Stimulated activated naive B cell treated with anti-CD40 and anti-IgM and Interleukin-4, amounts not matched to agents 10 μg/mL and 1 μg/mL and 100 μg/mL, for 72 hours (primary cell): ENCODE data around the gene CDC26.
A peak's percentile ranks its signal among the peaks of the same experiment; 100 is the strongest.
"Not testable (repeated sequence)": the region's sequence is repeated elsewhere in the genome, so short reads cannot be mapped to it uniquely, and the experiment has no call there.

Experiments used
- ATAC-seq, 2 donors: fragments of 150-1000 bp; cut with Tn5 transposase; replicated peaks; 2 replicates each; pipeline ENCODE4 v1.10.0; 2021; ENCODE audit warnings: moderate library complexity in 1 of 2
- DNase-seq: peaks from one replicate; pipeline ENCODE4 v3.0.0; 2021
- H3K27ac Mint-ChIP-seq: one replicate; pipeline ENCODE4 v1.8.0; 2022; ENCODE audit warnings: mild to moderate bottlenecking, mixed read lengths
- H3K27me3 Mint-ChIP-seq, 2 donors: one replicate each; pipeline ENCODE4 v1.8.0; 2022; ENCODE audit warnings: mixed read lengths in 2 of 2
- H3K36me3 Mint-ChIP-seq, 2 donors: one replicate each; pipeline ENCODE4 v1.8.0; 2022; ENCODE audit warnings: mixed read lengths in 2 of 2, mild to moderate bottlenecking in 1 of 2
- H3K4me1 Mint-ChIP-seq, 2 donors: one replicate each; pipeline ENCODE4 v1.8.0; 2022; ENCODE audit warnings: mixed read lengths in 2 of 2, mild to moderate bottlenecking in 1 of 2
- H3K4me3 Mint-ChIP-seq, 2 donors: one replicate each; pipeline ENCODE4 v1.8.0; 2022; ENCODE audit warnings: mild to moderate bottlenecking in 2 of 2, mixed read lengths in 2 of 2, moderate library complexity in 1 of 2
- H3K9me3 Mint-ChIP-seq, 2 donors: one replicate each; pipeline ENCODE4 v1.8.0; 2022; ENCODE audit warnings: mixed read lengths in 2 of 2, mild to moderate bottlenecking in 1 of 2

CDC26 gene

DNA sequence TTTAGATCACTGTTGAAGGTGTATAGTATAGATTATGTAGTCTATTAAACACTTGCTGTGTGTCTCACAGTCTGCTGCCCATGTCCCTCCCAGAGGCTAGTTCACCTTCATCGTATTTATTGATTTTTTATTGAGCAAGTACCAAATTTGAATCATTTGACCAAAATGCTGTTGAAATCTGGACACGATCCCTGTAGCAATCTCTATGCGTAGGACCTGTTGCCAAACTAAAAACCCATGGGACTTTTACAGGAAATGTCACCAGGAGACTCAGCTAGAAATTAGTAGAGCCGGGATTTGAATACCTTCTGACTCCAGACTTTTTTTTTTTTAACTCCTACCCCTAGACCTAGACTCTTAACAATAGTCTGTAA lies 36.5 kb downstream of the CDC26 start:
- DNase-seq: no peak
- no peak overlapping the region for H3K27ac Mint-ChIP-seq
- H3K27me3 Mint-ChIP-seq: no peaks in the 10 kb centered on the region
- no peak for ATAC-seq
- H3K36me3 Mint-ChIP-seq: peaks cover 10 to 11% of the 10 kb centered on the region in 2 donors
- no peak overlapping the region for H3K4me3 Mint-ChIP-seq
- H3K4me1 Mint-ChIP-seq: peaks cover 8 to 26% of the 10 kb centered on the region in 2 donors
- no peaks in the 10 kb centered on the region for H3K9me3 Mint-ChIP-seq

DNA sequence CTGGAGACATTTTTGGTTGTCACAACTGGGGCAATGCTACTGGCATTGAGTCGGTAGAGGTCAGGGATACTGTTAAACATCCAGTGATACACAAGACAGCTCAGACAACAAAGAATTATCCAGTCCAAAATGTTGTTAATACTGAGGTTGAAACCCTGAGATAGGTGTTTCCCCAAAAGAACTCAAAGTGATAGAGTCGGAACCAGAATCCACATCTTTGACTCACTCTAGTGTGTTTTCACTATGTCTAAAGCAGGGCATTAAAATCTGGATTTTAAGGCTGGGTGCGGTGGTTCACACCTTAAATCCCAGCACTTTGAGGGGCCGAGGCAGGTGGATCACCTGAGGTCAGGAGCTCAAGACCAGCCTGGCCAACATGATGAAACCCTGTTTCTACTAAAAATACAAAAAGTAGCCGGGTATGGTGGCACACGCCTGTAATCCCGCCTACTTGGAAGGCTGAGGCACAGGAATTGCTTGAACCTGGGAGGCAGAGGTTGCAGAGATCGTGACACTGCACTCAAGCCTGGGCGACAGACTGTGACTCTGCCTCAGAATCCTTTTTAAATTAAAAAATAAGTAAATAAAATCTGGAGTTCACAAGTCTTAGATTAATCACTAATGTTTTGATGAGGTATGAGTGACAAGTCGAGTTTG lies 37.0 kb downstream of the CDC26 start:
- ATAC-seq (no peak), DNase-seq (no peak)
- no peak overlapping the region for H3K4me3 Mint-ChIP-seq
- H3K36me3 Mint-ChIP-seq: peaks cover 10 to 11% of the 10 kb centered on the region in 2 donors
- no peaks in the 10 kb centered on the region for H3K27me3 Mint-ChIP-seq
- H3K27ac Mint-ChIP-seq: no peak overlapping the region
- no peaks in the 10 kb centered on the region for H3K9me3 Mint-ChIP-seq
- H3K4me1 Mint-ChIP-seq: peaks cover 8 to 28% of the 10 kb centered on the region in 2 donors

DNA sequence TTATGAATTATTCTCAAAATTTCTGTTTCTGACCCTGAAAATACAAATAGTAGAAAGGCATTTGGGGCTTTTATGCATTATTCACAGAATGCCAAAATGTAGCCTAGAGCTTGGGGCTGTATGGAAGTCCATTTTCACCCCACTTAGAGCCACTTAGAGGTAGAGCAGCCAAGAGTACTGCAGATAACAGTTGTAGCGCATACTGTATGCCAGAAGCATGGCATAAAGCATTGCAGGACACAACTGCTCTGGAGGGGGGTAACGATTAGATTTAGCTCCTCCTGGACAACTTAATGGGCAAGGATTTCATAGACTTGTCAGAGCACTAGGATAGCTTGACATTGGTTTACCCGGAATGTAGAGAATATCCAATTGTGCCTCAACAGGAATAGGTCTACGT lies 38.3 kb downstream of the CDC26 start:
- Mint-ChIP-seq H3K4me3 (no peak overlapping the region), H3K27me3 (no peaks in the 10 kb centered on the region), H3K27ac (no peak overlapping the region), H3K36me3 (peaks cover 10 to 11% of the 10 kb centered on the region in 2 donors), H3K9me3 (no peaks in the 10 kb centered on the region), H3K4me1 (peaks cover 10 to 29% of the 10 kb centered on the region in 2 donors)
- DNase-seq (no peak), ATAC-seq (no peak)

DNA sequence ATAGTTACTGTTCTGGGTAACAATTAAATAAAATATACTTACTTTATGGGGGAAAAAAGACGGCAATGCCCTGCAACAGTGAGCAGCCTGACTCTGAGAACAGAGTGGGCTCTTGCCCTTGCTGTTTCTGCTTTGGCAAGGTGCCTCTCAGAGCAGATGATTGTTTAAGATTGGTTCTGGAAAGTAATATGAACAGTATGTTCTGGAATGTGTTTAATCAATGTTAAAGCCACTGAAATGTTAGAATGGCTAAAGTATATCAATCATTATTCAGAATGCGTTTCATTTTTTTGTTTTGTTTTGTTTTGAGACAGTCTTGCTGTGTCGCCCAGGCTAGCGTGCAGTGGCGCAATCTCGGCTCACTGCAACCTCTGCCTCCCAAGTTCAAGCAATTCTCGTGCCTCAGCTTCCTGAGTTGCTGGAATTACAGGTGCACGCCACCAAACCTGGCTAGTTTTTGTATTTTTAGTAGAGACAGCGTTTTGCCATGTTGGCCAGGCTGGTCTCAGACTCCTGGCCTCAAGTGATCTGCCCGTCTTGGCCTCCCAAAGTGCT lies 39.6 kb downstream of the CDC26 start:
- peaks cover 10 to 28% of the 10 kb centered on the region in 2 donors for H3K4me1 Mint-ChIP-seq
- H3K9me3 Mint-ChIP-seq, DNase-seq, ATAC-seq, H3K27ac Mint-ChIP-seq, H3K27me3 Mint-ChIP-seq, H3K4me3 Mint-ChIP-seq: not testable (repeated sequence)
- peaks cover 14 to 18% of the 10 kb centered on the region in 2 donors for H3K36me3 Mint-ChIP-seq

DNA sequence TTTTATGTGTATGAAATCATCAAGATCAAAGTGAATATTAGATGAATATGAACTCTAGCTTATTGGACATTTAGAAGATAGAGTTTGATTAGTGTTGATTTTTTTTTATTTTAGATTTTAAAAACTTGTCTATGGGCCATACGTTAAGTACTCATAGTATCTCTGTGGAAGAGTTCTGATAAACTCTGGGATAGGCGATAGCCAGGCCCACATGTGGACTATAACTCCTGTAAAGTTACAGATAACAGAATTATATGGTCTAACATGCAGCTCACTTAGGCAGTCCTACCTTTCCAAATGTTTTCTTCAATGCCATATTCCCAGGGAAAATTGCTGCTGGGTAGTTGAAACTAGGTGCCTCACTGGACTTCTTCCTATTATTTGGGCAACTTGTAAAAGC lies 43.7 kb downstream of the CDC26 start:
- Mint-ChIP-seq H3K9me3 (no peaks in the 10 kb centered on the region), H3K27me3 (no peaks in the 10 kb centered on the region), H3K36me3 (peaks cover 13 to 19% of the 10 kb centered on the region in 2 donors), H3K27ac (no peak overlapping the region), H3K4me3 (no peak overlapping the region), H3K4me1 (peaks cover 10 to 27% of the 10 kb centered on the region in 2 donors)
- DNase-seq: no peak
- ATAC-seq: no peak

DNA sequence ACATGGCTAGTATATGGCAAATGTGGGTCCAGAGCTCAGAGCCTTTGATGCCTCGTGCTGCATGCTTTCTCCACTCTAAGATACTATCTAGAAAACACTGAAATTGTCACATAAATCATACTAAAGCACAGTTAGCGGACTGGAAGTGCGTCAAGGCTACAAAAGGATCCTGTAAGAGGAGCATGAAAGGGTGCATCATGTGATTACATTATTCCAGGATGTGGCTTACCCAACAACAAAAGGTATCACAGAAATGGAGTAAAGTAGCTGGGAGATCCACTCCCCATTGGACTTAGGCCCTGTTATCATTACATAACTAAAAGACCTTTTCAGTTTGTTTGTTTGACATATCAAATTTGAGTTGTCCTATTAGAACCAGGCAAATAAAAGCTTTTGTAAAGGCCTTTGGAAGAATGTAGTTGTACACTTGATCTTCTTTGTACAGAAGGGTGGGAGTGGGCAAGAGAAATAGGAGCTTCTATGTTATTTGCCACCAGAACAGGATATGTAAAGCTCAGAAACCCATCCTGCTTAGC lies 47.2 kb downstream of the CDC26 start:
- Mint-ChIP-seq H3K27me3 (no peaks in the 10 kb centered on the region), H3K4me3 (no peak overlapping the region), H3K4me1 (peaks cover 6 to 22% of the 10 kb centered on the region in 2 donors), H3K9me3 (no peaks in the 10 kb centered on the region), H3K36me3 (peaks cover 14 to 18% of the 10 kb centered on the region in 2 donors), H3K27ac (no peak overlapping the region)
- no peak for DNase-seq
- ATAC-seq: no peak

DNA sequence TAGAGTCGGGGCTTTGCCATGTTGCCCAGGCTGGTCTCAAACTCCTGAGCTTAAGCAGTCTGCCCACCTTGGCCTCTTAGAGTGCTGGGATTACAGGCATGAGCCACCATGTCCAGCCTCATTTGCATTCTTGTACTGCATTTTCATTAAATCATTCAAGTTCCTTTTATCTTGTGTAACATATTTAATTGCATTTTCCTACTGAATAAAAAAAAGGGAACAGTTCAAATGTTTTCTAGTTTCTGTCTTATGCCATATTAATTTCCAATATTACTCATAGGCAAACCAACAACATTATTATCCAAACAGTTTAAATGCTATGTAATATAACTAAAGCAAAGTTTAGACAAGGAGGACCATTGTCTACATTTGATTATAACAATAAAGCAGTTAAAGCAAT lies 47.9 kb downstream of the CDC26 start:
- no peak overlapping the region for H3K4me3 Mint-ChIP-seq
- H3K27ac Mint-ChIP-seq: no peak overlapping the region
- DNase-seq (no peak), ATAC-seq (no peak)
- H3K27me3 Mint-ChIP-seq: no peaks in the 10 kb centered on the region
- H3K9me3 Mint-ChIP-seq: no peaks in the 10 kb centered on the region
- peaks cover 14 to 18% of the 10 kb centered on the region in 2 donors for H3K36me3 Mint-ChIP-seq
- H3K4me1 Mint-ChIP-seq: peaks cover 4 to 22% of the 10 kb centered on the region in 2 donors

DNA sequence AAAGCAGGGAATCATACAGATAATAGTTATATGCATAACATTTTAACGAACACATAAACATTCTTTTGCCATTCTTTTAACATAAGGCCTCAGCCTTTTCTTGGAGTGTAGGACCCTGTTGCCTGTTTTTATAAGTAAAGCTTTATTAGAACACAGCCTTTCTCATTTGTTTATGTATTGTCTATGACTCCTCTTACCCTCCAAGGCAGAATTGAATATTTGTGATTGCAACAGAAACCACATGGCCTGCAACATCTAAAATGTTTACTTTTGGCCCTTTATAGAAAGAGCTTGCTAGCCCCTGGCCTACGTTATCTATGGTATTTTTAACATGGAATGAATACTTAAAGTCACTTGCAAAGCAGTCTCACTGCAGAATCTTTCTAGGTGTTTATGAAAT lies 51.4 kb downstream of the CDC26 start:
- Mint-ChIP-seq H3K36me3 (peaks cover 9 to 10% of the 10 kb centered on the region in 2 donors), H3K27ac (no peak overlapping the region), H3K27me3 (no peaks in the 10 kb centered on the region), H3K4me3 (no peak overlapping the region), H3K9me3 (no peaks in the 10 kb centered on the region), H3K4me1 (peaks cover 14 to 36% of the 10 kb centered on the region in 2 donors)
- no peak for ATAC-seq
- DNase-seq: no peak

DNA sequence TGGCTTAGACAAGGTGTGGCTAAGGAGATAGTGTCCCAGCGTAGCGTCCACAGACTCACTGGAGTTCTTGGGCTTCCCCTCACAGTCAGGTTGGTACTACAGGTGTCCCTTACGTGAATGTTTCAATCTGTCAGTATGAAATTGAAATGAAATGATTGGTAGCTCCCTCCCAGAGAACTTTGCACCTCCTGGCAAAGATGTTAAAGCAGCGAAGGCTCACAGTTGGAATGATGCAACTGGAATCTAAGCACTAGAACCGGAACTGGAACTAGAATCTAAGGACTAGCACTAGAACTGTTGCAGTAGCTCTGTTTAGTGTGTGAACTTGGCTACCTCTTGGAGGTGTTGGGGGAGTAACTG lies 52.9 kb downstream of the CDC26 start:
- Mint-ChIP-seq H3K27ac (no peak overlapping the region), H3K9me3 (no peaks in the 10 kb centered on the region)
- DNase-seq: no peak

DNA sequence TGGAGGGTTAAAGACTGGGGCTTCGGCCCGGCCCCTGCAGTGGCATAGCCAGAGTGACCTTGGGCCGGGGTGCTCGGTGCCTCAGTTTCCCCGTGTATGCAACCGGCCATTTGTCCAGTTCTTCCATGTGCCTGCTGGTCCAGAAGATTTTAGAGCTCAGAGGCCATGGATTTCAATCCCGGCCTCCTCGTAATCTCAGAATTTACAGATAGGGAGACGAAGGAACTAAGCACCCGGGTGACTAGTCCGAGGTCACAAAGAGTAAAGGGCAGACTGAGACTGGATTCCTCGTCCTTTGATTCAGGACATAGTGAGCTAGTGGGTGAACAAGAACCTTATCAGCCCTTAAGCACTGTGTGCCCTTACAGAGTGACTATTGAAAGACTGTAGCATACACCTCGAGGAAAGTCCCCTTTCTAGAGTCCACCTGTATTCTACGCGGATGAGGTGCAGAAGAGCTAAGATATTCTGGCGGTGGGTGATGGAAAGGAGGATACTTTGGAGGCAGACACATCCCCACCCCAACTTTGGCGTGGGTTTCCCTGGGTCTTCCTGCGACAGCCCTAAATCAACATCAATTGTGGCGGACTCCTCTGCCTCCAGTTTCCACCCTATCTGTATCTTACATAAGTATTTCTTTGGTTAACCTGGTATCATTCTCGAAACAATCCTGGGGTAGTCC lies 53.4 kb downstream of the CDC26 start:
- H3K4me3 Mint-ChIP-seq: peak overlapping the region; percentile 96 to 97
- ATAC-seq: no peak

More for the DNA sequence above, 52.9 kb downstream of the CDC26 start:
- Mint-ChIP-seq H3K4me1 (peaks cover 14 to 43% of the 10 kb centered on the region in 2 donors), H3K27me3 (no peaks in the 10 kb centered on the region), H3K4me3 (peak overlapping the region; percentile 96 to 97), H3K36me3 (peaks cover 7% of the 10 kb centered on the region in 2 donors)
- no peak for ATAC-seq

DNA sequence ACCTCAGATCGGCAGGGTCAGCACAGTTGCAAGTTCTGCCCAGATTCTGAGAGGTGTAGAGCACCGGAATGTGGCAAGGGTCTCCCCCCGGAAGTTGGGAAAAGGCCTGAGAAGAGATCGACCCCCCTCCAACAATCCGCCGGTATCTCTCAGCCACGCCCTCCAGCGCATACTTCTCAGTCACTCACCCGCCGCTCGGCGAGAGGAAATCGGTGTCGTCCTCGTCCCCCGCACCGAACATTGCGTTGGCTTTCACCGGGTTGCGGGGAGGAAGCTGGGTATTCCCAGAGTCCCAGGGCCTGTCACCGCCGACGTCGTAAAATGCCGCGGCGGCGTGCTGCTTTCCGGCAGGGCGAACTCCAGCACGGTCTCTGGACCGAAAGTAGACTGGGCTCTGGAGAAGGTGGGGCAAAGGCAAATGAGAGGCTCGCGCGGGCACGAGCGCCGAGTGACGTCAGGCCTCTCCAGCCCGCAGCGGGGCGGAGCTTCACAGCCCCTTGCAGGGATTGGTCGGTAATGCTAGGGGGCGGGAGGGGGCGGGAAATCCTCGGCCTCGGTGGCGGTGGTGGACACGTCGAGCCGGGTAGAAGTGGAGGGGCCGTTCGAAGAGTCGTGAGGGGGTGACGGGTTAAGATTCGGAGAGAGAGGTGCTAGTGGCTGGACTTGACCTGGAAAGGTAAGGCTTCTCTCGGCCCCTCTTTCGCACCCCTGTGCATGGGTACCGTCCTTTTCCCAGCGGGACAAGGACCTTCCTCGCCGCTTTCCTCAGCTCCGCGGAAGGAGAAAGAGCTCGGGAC lies 54.2 kb downstream of the CDC26 start, which contains the start of the genes FKBP15 and SLC31A1:
TSS of gene FKBP15 (minus strand) at position 275 of the 797 bp plus-strand sequence. CDS start at position 241, 34 bp downstream.
TSS of gene SLC31A1 (plus strand) at position 542 of the 797 bp plus-strand sequence. CDS start 34,605 bp downstream, outside the sequence.
- no peaks in the 10 kb centered on the region for H3K9me3 Mint-ChIP-seq
- H3K27me3 Mint-ChIP-seq: no peaks in the 10 kb centered on the region
- DNase-seq (peak; percentile 97), ATAC-seq (peak; percentile 87 to 92)
- H3K27ac Mint-ChIP-seq: peak within 1 kb of the TSS; percentile 88
- H3K36me3 Mint-ChIP-seq: peaks cover 7 to 10% of the 10 kb centered on the region in 2 donors
- peaks cover 14 to 43% of the 10 kb centered on the region in 2 donors for H3K4me1 Mint-ChIP-seq
- H3K4me3 Mint-ChIP-seq: peak within 1 kb of the TSS; percentile 96 to 97

More for the DNA sequence above, 53.4 kb downstream of the CDC26 start:
- Mint-ChIP-seq H3K9me3 (no peaks in the 10 kb centered on the region), H3K4me1 (peaks cover 14 to 43% of the 10 kb centered on the region in 2 donors), H3K27ac (peak overlapping the region; percentile 88), H3K36me3 (peaks cover 7% of the 10 kb centered on the region in 2 donors), H3K27me3 (no peaks in the 10 kb centered on the region)
- DNase-seq: no peak

DNA sequence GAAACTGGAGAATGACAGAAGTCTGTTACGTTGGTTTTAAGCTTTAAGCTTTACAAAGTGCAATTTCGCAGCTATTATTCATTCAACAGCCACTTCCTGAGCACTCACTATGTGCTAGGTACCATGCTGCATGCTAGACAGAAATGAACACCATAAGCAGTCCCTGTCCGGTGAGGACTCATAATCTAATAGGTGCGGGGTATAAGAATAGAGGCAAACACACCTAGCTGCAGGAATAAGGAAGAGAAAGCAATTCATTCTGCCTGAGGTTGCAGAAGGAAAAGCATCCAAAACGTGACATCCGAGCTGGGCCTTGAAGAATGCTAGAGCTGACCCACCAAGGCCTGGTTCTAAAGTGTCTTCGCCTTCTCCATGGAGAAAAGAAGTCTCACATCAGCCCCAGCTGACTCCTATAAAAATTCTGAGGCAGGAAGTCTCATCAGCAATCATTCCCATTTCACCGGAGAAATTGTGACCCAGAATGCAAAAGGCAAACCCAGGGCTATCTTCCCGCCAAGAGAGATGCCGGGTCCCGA lies 54.8 kb downstream of the CDC26 start:
- no peaks in the 10 kb centered on the region for H3K27me3 Mint-ChIP-seq
- no peaks in the 10 kb centered on the region for H3K9me3 Mint-ChIP-seq
- DNase-seq (no peak), ATAC-seq (peak in 1 of 2 donors; percentile 15)
- peak overlapping the region; percentile 88 for H3K27ac Mint-ChIP-seq
- H3K36me3 Mint-ChIP-seq: peaks cover 7 to 10% of the 10 kb centered on the region in 2 donors
- peak overlapping the region; percentile 96 to 97 for H3K4me3 Mint-ChIP-seq
- H3K4me1 Mint-ChIP-seq: peaks cover 14 to 39% of the 10 kb centered on the region in 2 donors

DNA sequence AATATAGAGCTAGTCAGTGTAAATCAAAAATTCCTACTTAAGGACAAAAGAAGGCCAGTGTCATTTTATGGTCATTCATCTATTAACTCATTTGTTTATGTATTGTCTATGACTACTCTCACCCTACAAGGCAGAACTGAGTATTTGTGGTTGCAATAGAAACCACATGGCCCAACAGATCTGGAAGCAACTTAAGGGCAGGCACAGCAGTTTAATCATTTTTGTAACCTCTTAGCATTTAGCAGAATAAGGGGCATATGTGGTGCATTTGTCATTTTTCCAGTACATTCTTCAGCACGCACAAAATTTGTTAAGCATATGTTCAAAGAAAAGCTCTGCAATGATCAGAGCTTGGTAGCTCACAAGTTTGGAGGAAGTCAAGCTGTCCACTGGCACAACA lies 55.4 kb downstream of the CDC26 start:
- Mint-ChIP-seq H3K9me3 (no peaks in the 10 kb centered on the region), H3K4me3 (peak overlapping the region; percentile 96 to 97), H3K4me1 (peaks cover 16 to 43% of the 10 kb centered on the region in 2 donors), H3K27ac (peak overlapping the region; percentile 88), H3K36me3 (peaks cover 8 to 10% of the 10 kb centered on the region in 2 donors), H3K27me3 (no peaks in the 10 kb centered on the region)
- peak; percentile 76 for ATAC-seq
- peak; percentile 51 for DNase-seq
